HG03045 (cell line): ENCODE results near the gene SLC12A3.

Experiments
- ATAC-seq: cut with Tn5 transposase; IDR thresholded peaks from one replicate; pipeline ENCODE4 v1.9.1; 2021; ENCODE audit warnings: mild to moderate bottlenecking, moderate library complexity; ENCODE audit not compliant: unreplicated experiment

Gene SLC12A3

GRCh38 chr16:56964243-56965148 lies 99.5 kb downstream of the SLC12A3 start:
- no peak for ATAC-seq
